Glomerular visceral epithelial cell (primary cell): ENCODE results near the gene PDZK1.
A peak's percentile ranks its signal among the peaks of the same experiment; 100 is the strongest.
"Not testable (repeated sequence)": the region's sequence is repeated elsewhere in the genome, so short reads cannot be mapped to it uniquely, and the experiment has no call there.

Experiments
- DNase-seq: peaks from one replicate; pipeline ENCODE4 v3.0.0-alpha.2; 2016; ENCODE audit errors: extremely low spot score

The PDZK1 gene

DNA sequence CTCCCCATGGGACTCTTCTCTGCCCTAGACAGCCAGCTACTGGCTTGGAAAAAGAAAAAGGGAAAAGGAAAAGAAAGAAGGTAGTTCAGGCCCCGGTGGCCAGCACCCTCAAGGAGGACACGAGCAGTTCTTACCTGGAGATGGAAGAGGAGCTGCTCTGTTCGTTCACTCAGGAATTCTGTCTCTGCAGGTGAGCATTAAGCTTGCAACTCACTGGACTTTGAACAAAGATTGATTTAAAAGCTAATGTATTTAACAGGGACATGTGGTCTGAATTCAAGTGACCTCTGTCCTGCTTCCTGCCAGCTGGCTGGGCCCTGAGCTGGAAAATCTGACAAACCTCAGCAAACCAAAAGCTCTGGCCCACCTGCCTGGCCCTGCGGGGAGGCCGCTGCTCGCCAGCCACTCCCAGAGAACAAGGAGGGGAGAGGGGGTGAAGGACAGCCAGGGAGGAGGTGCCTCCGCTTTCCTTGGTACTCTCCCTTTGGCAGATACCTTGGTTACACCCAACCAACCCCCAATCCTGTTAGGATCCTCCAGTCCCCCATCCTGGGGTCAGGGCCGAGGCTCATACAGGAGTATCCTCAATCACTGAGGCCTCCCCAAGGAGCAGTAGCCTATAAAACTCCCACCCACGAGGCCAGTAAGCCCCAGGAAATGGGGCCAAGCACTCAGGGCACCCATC, at the start of gene PDZK1:
Gene PDZK1 (minus strand): TSS at position 186 of the 685 bp plus-strand sequence. CDS start 19,347 bp downstream, outside the sequence.
- DNase-seq: peak; percentile 52

DNA sequence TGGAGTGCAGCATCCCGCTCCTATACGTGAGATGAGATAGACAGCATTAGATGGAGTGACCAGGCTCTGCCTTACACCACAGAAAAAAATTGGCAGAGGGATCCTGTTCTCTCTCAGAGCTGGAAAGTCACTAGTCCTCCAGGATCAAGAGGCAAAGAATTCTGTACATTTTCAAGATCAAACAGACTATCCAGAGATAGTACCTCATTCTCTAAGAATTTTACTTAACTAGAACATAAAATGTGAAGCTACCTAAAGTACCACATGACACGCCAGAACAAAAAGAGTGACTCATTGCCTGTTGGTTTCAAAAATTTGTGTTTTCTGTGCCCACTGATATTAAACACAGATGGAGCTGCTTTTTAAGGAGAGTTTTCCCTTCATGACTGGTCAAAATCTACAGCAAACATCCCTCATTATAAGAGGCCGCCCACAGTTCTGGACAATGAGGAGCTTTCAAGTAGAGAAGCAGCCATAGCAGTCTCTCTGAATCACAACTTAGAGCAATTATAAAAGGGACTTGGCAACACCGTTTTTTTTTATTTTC, 44.4 kb upstream of the PDZK1 start:
- DNase-seq: peak; percentile 63

DNA sequence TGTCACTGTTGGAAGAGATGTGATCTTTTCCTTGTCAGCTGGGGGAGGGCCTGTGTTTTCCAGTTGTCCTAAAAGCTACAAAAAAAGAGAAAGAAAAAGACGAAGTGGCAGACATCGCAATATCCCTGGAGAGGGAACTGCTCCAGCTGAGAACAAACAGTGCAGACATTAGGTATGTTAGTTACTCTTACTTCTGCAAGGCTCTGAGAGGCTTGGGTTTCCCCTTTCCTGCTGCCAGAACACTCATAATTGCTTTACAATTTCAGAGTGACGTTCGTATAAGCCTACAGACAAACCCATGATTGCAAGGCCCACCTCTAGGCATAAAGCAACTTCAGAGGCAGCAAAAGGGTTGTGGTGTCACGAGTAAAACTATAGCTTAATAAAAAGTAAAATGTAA, 43.3 kb upstream of the PDZK1 start:
- no peak for DNase-seq

DNA sequence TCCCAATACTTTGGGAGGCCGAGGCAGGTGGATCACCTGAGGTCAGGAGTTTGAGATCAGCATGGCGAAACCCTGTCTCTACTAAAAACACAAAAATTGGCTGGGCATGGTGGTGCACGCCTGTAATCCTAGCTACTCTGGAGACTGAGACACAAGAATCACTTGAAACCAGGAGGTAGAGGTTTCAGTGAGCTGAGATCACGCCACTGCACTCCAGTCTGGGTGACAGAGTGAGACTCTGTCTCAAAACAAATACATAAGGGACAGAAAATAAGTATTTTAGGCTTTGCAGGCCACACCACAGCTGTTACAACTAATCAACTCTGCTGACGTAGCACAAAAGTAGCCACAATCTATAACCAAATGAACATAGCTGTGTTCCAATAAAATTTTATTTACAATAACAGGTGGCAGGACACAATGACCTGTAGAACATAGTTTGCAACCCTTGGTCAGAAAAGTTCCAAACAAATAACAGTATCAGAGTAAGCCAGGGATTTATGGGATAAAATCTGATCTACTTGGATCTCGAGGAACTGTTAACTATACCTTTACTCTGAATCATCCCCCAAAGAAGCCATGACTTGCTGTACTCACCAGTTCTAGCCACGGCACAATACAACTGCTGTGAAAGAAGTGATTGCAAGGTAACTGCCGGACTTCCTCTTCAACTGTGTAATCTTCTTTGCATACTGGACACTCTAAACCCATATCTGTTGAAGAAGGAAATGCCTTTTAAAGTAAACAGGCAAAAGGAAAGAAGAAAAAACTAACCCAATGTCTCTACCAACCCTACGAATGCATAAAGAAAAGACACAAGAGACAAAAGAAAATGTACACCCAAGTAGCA, 40.5 kb upstream of the PDZK1 start:
- no peak for DNase-seq

DNA sequence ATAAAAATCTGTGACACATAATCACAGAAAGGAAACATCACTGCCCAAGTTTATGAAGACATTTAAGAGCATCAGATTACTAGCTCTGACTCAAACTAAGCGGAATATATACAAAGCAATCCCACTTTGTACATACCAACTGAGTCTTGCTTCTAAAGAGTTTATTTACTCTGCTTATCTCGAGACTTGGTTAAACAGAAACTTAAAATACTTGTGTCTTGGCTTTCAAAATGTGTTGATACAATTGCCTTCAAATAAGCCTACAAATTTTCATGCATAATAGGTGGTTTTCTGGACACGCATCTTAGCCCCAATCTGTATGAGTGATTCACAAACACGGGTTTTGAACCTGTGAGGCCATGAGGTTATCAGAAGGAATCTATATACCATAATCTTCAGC, 33.1 kb upstream of the PDZK1 start:
- DNase-seq: no peak

DNA sequence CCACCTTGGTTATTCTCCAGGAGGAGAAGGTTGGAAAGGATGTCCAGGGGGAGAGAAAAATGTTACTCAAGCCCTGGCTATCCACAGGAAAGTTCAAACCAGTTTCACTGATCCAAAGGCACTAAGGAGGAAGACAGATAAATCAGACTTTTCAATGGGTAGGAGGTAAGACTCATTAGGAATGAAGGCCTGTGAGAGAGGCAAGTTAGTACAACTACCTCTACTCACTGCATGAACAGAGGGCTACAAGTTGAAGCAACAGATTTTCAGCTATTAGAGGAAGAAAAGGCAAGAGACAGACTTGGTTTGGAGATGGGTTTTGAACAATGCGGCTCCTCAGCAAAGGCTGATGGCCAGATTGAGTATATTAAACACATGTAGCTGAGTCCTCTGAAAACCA, 29.0 kb upstream of the PDZK1 start:
- no peak for DNase-seq

DNA sequence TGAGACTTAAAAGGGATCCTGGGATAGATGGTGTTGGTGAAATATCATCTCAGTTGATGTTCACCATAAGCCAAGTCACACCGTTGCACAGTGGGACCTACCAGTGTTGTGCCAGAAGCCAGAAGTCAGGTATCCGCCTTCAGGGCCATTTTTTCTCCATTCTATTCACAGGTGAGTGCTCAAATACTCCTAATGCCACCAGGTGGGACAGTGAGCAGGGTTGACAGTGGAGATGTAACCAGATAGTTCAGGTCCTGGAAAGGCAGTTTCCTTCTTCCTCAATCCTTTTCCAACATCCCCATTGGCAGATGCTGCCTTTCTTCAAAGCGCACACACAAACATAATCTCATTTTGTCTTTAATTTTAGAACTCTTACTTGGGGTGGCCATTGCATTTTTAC, 23.7 kb upstream of the PDZK1 start:
- DNase-seq: no peak

DNA sequence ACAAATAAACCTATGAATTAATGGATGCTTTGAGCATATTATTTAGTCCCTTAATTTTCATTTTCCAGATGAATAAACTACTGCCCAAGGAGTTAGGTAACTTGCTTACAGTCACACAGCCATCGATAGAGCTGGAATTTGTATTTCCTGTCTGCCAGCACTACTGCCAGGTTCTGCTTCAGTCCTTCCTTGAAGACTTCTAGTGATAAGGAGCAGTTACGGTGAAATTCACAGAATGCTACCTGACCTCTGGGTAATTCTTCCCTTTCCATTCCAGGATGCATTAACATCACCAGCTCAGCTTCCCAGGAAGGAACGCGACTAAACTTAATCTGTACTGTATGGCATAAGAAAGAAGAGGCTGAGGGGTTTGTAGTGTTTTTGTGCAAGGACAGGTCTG, 23.3 kb upstream of the PDZK1 start:
- no peak for DNase-seq

DNA sequence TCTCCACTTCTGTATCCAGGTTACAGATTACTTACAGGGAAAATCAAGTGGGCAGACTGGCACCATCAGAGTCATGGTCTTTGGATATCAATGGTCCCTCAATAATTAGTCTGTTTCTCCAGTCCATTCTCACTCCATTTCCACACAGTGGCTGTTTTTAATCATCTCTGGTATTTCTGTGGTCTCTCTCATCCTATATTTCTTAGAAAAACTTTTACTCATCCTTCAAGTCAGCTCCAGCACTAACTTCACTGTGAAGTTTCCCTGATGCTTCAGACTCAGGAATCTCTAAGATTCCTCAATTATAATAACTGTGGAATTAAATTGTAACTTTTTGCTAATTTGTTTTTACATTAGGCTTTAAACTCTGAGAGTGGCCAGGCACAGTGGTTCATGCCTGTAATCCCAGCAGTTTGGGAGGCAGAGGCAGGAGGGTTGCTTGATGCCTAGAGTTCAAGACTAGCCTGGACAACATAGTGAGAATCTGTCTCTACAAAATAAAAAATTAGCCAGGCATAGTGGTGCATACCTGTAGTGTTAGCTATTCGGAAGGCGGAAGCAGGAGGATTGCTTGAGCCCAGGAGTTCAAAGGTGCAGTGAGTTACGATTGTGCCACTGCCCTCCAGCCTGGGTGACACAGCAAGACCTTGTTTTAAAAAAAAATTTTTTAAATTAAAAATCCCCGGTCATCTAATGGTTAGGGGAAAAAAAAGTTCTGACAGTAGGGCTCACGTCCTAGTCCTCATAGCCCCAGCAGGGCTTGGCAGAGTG, 22.7 kb upstream of the PDZK1 start:
- DNase-seq: no peak

DNA sequence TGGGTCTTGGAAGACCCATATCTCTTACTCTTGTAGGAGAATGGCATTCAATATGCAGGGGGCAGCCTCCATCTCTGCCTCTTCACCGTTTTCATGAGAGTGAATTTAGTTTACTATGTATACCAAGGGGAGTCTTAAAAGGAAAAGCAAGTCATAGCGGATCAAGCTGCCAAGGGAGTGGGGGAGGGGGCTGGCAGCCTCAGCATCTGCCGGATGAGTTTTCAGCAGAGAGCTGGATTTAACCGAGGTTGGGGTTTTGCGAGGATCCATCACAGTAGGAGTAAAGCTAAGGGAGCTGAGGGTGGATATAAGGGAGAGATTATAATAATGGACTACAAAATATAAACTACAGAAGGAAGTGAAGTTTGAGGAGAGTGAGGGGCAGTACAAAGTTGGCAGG, 22.0 kb upstream of the PDZK1 start:
- no peak for DNase-seq

DNA sequence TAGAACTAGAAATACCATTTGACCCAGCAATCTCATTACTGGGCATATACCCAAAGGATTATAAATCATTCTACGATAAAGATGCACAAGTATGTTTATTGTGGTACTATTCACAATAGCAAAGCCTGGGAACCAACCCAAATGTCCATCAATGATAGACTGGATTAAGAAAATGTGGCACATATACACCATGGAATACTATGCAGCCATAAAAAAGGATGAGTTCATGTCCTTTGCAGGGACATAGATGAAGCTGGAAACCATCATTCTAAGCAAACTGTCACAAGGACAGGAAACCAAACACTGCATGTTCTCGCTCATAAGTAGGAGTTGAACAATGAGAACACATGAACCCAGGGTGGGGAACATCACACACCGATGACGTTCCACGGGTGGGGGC, 19.0 kb upstream of the PDZK1 start:
- not testable (repeated sequence) for DNase-seq

DNA sequence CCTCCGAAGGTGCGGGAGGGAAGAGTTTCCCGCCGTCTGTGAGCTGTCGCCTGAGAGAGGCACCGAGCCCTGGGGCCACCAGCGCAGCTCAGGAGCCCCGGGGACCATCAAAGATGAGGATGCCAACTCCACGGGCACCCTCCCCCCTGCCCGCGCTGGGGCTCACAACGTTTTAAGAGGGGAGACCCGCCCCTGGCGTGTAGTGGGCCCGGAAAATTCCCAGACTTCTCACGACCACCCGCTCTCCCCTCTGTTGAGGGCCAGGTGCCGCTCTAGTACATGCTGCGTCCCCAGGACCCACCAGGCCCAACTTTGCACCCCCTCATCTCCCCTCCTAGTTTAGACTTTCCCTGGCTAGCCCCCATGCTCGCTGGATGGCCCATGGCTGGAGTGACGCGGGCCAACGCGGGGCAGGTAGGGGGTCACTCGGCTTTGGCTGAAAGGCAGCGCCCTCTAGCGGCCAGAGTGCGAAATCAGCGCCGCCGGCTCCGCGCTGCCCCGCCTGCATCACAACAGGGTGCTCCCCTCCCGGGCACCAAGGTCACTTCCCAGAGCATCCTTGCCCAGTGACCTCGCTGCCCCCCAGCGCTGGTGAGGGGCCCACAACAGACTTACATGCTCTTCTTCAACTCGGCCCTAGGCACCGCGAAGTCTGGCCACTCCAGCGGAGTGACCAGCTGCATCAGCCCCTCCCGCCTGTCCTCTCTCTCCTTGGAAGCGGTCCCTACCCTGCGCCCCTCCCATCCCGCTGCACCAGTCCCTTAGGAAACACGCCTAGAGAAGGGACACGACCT, 13.9 kb upstream of the PDZK1 start:
- peak; percentile 75 for DNase-seq

DNA sequence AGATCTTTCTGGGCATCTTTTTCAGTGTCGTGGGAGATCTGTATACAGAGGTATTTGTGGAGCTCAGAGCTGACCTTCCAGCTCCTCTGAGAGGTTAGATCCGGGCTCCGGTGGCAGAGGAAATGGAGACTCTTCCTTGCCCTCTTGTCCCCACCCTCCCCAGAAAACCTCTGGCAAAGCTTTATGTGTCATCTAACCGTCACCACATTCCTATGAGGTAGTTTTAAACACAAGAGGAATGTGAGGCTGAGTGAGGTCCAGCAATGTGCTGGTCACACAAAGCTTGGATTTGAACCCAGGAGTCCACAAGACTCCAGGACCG, 13.3 kb upstream of the PDZK1 start:
- peak; percentile 80 for DNase-seq

DNA sequence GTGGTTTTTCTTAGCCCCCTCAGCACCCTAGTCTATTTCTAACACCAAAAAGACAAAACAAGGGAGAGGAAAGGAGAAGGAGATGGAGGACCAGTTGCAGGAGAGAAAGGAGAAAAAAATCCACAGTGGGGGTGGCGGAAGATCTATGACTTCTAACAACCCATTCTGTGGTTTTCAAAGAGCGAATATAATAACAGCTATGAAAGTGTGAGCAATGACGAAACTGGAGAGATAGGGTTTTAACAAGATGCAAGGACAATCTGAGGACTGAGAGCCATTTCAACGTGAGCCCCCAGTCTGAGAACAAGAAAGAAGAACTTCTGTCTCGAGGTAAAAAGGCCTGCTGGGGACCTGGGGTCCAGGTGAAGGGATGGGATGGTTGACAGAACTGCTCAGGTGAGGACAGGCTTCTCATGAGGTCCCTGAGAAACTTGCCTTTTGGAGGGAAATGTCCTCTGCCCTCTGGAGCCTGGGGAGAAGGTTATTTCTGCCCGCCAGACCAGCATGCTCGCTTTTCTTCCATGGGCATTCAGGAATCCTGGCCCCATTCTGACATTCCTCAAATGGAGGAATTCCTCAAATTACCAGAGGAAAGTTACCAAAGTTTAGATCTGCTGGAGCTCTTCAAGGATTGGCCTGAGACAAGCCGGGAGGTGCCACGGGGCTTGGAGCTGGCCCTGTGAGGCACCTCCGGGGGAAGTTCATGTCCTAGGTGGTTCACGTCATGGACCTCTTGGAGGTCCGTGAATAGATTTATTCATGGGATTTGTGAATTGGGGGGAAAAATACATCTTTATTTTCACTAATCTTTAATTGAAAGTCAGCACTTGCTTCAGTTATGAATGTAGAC, 12.3 kb upstream of the PDZK1 start, which contains the start of gene CD160:
Gene CD160 (plus strand): TSS at position 270 of the 850 bp plus-strand sequence. CDS start 8,829 bp downstream, outside the sequence.
- no peak for DNase-seq

DNA sequence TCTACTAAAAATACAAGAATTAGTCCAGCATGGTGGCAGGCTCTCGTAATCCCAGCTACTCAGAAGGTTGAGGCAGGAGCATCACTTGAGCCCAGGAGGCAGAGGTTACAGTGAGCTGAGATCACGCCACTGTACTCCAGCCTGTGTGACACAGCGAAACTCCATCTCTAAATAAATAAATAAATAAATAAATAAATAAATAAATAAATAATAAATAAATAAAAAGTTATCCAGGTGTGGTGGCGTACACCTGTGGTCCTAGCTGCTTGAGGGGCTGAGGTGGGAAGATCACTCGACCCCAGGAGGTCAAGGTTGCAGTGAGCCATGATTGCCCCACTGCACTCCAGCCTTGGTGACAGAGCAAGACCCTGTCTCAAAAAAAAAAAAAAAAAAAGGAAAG, 11.3 kb upstream of the PDZK1 start:
- DNase-seq: not testable (repeated sequence)

DNA sequence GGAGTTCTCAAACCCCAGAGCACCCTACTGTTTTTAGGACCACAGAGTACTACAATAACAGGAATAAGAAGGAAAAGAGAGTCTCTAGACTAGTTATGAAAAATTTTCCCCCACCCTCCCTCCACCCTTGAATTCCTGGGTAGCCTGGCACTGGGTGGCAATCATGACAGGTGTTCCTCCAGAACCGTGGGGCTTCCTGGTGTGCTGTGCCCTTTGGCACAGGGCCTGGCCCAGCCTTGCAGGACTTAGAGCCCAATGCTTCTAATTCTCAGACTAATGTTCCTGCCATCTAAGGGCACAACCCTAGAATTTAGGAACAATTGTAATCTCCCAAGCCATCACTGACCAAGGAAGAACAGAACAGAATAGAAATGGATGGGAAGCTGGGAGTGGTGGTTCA, 10.7 kb upstream of the PDZK1 start:
- no peak for DNase-seq

DNA sequence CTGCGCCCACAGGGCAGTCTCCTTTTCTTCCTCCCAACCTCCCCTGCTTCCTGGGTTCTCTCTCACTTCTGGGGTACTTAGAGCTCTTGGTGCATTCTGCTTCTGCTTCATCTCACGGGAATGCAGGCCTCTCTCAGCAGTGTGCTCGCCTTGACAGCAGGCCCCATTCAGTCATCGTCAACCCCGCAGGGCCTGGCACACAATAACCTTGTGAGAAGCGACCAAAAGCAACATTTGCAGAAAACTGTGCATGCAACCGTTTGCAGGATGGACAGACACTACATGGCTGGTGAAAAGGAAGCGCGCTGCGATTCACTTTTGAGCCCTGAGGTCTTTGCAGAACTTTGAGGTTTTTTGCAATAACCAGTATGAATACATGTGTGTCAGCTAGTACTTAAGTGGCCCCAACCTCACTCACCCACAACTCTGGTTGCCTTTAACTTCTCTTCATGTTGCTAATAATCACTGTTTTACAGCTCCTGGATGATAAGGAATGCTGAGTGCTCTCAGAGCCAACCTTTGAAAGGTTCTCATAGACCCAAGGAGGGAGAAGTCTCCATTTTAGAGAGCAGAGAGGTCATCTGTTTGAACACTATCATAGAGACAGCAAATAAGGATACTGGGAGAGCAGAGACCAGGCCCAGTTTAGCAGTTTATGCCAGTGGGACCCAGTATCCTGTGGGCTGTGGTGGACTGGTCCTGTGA, 9.6 kb upstream of the PDZK1 start:
- no peak for DNase-seq

DNA sequence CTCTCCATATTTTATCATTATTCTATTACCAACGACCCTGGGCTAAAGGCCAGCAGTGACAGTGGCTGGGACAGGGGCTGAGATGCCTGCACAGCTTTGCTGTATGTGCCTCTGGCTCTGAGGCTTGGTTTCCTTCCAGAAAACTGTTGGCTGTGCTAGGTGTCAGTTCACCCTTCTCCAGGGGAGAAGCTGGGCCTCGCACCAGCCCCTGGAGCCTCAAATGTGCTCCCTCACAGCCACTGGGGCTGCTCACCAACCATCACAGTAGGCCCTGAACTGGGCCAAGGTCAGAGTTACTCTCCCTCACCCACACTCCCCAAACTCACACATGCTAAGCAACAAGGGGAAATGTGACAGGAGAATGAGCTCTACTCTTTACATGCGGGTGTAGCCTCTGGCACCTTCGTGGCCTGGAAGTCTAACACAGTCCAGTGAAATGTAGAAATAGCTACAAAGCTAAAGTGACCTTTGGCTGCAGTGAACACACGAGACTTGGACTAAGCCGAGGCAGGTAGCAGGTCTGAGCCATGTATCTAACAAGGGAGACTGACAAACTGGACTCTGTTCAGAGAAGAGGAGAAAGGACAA, 7.5 kb upstream of the PDZK1 start:
- no peak for DNase-seq

DNA sequence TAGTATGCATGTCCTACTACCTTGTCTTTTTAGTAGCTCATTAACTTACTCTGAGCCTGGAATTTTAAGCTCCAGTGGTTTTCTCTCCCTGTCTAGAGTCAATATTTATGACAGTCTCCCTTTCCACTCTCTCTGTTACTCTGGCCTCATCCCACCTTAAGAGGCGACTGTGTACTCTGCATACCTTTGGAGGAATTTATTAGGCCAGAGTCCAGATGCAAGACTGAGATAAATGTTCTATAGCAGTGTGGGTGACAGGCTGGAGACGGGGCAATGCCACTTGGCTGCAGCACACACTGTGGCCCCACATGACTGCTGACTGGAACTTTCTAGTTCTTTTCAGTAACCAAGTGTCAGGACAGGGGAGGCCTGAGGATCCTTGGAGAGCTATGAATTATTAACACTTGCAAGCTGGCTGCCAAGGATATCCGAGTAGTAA, 4.1 kb upstream of the PDZK1 start:
- DNase-seq: peak; percentile 86
